MM.1S (cell line): ENCODE data around the gene GPRC5D.
A peak's percentile ranks its signal among the peaks of the same experiment; 100 is the strongest.

Source experiments
- DNase-seq: peaks from one replicate; pipeline ENCODE4 v3.0.0-alpha.2; 2015
- H2AFZ ChIP-seq: fragments of 300-600 bp; sonication (generic); 2 replicates; pipeline ENCODE4 v1.6.0; 2016; ENCODE audit warnings: antibody characterized with exemption, low read length
- H3F3A ChIP-seq: fragments of 300-600 bp; sonication (generic); 2 replicates; pipeline ENCODE4 v1.6.1; 2016; ENCODE audit warnings: mild to moderate bottlenecking, antibody characterized with exemption, low read length, moderate library complexity, mixed read lengths; ENCODE audit not compliant: insufficient read depth
- H3K27ac ChIP-seq: fragments of 300-600 bp; sonication (generic); 2 replicates; pipeline ENCODE4 v1.5.1; 2016; ENCODE audit warnings: mild to moderate bottlenecking, low read length
- H3K27me3 ChIP-seq: fragments of 300-600 bp; sonication (generic); replicated peaks from 2 replicates; pipeline ENCODE4 v1.6.0; 2016; ENCODE audit warnings: low read length; ENCODE audit not compliant: insufficient read depth
- H3K36me3 ChIP-seq: fragments of 300-600 bp; sonication (generic); replicated peaks from 2 replicates; pipeline ENCODE4 v1.6.1; 2016; ENCODE audit warnings: mild to moderate bottlenecking, low read length, mixed read lengths; ENCODE audit not compliant: insufficient read depth
- H3K4me1 ChIP-seq: fragments of 300-600 bp; sonication (generic); 2 replicates; pipeline ENCODE4 v1.6.1; 2016; ENCODE audit warnings: low read length, mixed read lengths
- H3K4me2 ChIP-seq: fragments of 300-600 bp; sonication (generic); 2 replicates; pipeline ENCODE4 v1.6.0; 2016; ENCODE audit warnings: low read depth, low read length
- H3K4me3 ChIP-seq: fragments of 300-600 bp; sonication (generic); 2 replicates; pipeline ENCODE4 v1.5.1; 2016; ENCODE audit warnings: low read length, mixed read lengths
- H3K79me2 ChIP-seq: fragments of 300-600 bp; sonication (generic); 2 replicates; pipeline ENCODE4 v1.6.1; 2016; ENCODE audit warnings: mixed run types, low read length, mixed read lengths
- H3K9ac ChIP-seq: fragments of 300-600 bp; sonication (generic); 2 replicates; pipeline ENCODE4 v1.6.1; 2016; ENCODE audit warnings: low read length, mixed read lengths
- H3K9me2 ChIP-seq: fragments of 300-600 bp; sonication (generic); replicated peaks from 2 replicates; pipeline ENCODE4 v1.6.1; 2016; ENCODE audit warnings: mild to moderate bottlenecking, low read length, mixed read lengths; ENCODE audit not compliant: insufficient read depth
- H3K9me3 ChIP-seq: fragments of 300-600 bp; sonication (generic); replicated peaks from 2 replicates; pipeline ENCODE4 v1.6.1; 2016; ENCODE audit warnings: mild to moderate bottlenecking, low read length, mixed read lengths; ENCODE audit not compliant: insufficient read depth
- H4K20me1 ChIP-seq: fragments of 300-600 bp; sonication (generic); 2 replicates; pipeline ENCODE4 v1.6.1; 2016; ENCODE audit warnings: mild to moderate bottlenecking, low read length, moderate library complexity, mixed read lengths; ENCODE audit not compliant: insufficient read depth
- EZH2 ChIP-seq: fragments of 300-600 bp; sonication (generic); optimal IDR thresholded peaks from 2 replicates; pipeline ENCODE3; 2017; ENCODE audit warnings: low read depth, mild to moderate bottlenecking, antibody characterized with exemption, low read length, mixed read lengths
- EZH2phosphoT487 ChIP-seq: fragments of 300-600 bp; sonication (generic); IDR thresholded peaks from 2 replicates; pipeline ENCODE4 v1.6.1; 2018; ENCODE audit warnings: antibody characterized with exemption, low read length
- TF ChIP-seq, protein P1 (sequence below): fragments of 300-600 bp; sonication (generic); IDR thresholded peaks from 2 replicates; pipeline ENCODE4 v1.5.1; 2016; ENCODE audit warnings: antibody characterized with exemption, low read length, mixed read lengths

GPRC5D gene

DNA sequence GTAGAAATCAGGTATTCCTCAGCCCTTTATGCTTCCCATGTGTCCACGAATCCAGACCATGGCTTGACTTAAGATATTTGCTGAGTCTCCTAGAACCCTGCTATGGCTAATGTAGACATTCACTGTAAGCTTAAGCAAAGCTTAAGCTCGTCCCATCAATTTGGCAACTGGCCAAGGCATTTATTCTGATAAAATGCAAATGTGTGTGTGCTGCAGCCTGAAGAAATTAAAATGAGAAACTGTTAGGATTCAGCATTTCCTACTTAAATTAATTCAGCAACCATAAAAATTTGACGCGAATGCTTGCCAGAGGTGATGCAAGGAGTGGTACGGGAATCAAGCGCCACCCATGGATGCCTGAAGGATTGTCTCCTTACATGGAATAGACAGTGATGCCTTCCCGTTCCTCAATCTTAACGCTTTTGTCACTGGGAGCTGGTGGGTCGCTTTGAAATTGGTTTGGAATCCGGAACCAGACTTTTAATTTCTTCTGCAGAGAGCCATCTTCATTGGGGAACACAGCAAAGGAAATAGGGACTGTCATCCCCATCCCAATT is 34.9 kb upstream of the GPRC5D start:
- no peaks in the 10 kb centered on the region for H3K9me3 ChIP-seq

DNA sequence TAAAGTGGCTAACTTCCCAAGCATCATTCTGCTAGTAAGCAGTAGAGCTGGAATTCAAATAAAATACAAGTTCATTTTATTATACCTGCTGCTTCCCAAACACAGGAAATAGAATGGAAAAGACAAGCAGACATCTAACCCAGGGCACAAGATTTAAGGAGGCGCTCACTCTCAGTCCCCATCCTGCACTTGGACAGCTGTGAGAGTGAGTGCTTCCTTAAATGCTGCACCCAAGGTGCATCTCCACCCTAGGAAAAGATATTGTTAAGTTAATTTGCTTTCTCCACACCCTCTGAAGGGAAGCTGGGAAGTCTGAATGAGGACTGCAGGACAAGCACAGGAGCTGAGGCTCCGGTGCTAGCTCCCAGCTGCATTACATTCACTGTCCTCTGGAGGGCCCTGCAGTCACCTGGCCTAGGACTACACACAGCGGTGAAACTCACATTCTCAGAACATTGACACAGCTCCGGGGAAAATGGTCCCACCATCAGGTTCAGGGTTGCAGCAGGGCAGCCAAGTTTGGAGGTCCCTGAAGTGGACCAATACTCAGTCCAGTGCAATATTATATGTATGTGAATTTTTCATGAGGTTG is 33.9 kb upstream of the GPRC5D start:
- H3F3A ChIP-seq: no peaks in the 10 kb centered on the region
- H3K9ac ChIP-seq: no peak overlapping the region
- no peaks in the 10 kb centered on the region for H3K4me1 ChIP-seq
- TF ChIP-seq EZH2phosphoT487 (no peak), EZH2 (no peak)
- TF ChIP-seq, protein P1, sequence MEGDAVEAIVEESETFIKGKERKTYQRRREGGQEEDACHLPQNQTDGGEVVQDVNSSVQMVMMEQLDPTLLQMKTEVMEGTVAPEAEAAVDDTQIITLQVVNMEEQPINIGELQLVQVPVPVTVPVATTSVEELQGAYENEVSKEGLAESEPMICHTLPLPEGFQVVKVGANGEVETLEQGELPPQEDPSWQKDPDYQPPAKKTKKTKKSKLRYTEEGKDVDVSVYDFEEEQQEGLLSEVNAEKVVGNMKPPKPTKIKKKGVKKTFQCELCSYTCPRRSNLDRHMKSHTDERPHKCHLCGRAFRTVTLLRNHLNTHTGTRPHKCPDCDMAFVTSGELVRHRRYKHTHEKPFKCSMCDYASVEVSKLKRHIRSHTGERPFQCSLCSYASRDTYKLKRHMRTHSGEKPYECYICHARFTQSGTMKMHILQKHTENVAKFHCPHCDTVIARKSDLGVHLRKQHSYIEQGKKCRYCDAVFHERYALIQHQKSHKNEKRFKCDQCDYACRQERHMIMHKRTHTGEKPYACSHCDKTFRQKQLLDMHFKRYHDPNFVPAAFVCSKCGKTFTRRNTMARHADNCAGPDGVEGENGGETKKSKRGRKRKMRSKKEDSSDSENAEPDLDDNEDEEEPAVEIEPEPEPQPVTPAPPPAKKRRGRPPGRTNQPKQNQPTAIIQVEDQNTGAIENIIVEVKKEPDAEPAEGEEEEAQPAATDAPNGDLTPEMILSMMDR: peak; percentile 56
- peaks cover 5% of the 10 kb centered on the region; the same call in 1 of the 2 replicates for H3K36me3 ChIP-seq
- H3K27me3 ChIP-seq: no peaks in the 10 kb centered on the region
- no peaks in the 10 kb centered on the region for H4K20me1 ChIP-seq
- no peak overlapping the region for H3K27ac ChIP-seq
- no peak overlapping the region for H3K4me3 ChIP-seq
- H2AFZ ChIP-seq: no peak overlapping the region
- no peak overlapping the region for H3K4me2 ChIP-seq
- H3K79me2 ChIP-seq: no peaks in the 10 kb centered on the region
- no peaks in the 10 kb centered on the region for H3K9me3 ChIP-seq
- DNase-seq: no peak
- H3K9me2 ChIP-seq: no peaks in the 10 kb centered on the region

More for the DNA sequence above, 34.9 kb upstream of the GPRC5D start:
- Histone ChIP-seq H3K4me1 (no peaks in the 10 kb centered on the region), H2AFZ (no peak overlapping the region), H3K9ac (no peak overlapping the region), H4K20me1 (no peaks in the 10 kb centered on the region), H3F3A (no peaks in the 10 kb centered on the region), H3K4me2 (no peak overlapping the region), H3K9me2 (no peaks in the 10 kb centered on the region), H3K4me3 (no peak overlapping the region), H3K36me3 (peaks cover 5% of the 10 kb centered on the region; the same call in 1 of the 2 replicates), H3K79me2 (peaks cover 4% of the 10 kb centered on the region), H3K27me3 (no peaks in the 10 kb centered on the region), H3K27ac (no peak overlapping the region)
- no peak for DNase-seq
- TF ChIP-seq, protein P1: no peak
- TF ChIP-seq EZH2: no peak
- TF ChIP-seq EZH2phosphoT487: no peak

DNA sequence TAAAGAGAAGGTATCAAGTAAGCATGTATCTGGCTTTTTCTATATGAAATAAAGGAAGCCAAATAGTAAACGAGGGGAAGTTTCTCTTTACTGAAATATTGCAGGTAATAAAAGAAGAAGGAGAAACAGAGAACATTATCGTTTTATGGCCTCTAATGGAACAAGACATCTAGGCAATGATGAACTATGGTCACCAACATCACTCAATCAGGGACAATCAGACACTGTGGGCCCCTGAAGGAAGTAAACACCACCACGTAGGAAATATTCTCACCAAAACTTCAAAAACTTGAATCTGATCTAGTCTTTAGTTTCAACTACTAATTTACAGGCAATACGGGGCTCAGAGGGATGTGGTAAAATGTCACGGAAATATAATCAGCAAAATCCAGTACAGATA is 32.2 kb upstream of the GPRC5D start:
- H3K9ac ChIP-seq: no peak overlapping the region
- DNase-seq: no peak
- no peak for TF ChIP-seq EZH2
- TF ChIP-seq, protein P1: no peak
- TF ChIP-seq EZH2phosphoT487: no peak
- H3K4me3 ChIP-seq: no peak overlapping the region
- no peak overlapping the region for H2AFZ ChIP-seq
- H3K36me3 ChIP-seq: peaks cover 5% of the 10 kb centered on the region; the same call in 1 of the 2 replicates
- H3K27ac ChIP-seq: no peak overlapping the region
- no peaks in the 10 kb centered on the region for H3K79me2 ChIP-seq
- H3F3A ChIP-seq: no peaks in the 10 kb centered on the region
- no peaks in the 10 kb centered on the region for H3K4me1 ChIP-seq
- no peaks in the 10 kb centered on the region for H3K9me3 ChIP-seq
- H3K4me2 ChIP-seq: no peak overlapping the region
- H3K9me2 ChIP-seq: no peaks in the 10 kb centered on the region
- H3K27me3 ChIP-seq: no peaks in the 10 kb centered on the region
- no peaks in the 10 kb centered on the region for H4K20me1 ChIP-seq
